Stimulated activated naive CD4-positive, alpha-beta T cell (primary cell): Measurements from ENCODE around the gene C4orf50.

Experiments
- DNase-seq, 6 experiments: peaks; one replicate each; lab custom pipeline; 2025; lab: John Stamatoyannopoulos, UW

C4orf50 gene

DNA sequence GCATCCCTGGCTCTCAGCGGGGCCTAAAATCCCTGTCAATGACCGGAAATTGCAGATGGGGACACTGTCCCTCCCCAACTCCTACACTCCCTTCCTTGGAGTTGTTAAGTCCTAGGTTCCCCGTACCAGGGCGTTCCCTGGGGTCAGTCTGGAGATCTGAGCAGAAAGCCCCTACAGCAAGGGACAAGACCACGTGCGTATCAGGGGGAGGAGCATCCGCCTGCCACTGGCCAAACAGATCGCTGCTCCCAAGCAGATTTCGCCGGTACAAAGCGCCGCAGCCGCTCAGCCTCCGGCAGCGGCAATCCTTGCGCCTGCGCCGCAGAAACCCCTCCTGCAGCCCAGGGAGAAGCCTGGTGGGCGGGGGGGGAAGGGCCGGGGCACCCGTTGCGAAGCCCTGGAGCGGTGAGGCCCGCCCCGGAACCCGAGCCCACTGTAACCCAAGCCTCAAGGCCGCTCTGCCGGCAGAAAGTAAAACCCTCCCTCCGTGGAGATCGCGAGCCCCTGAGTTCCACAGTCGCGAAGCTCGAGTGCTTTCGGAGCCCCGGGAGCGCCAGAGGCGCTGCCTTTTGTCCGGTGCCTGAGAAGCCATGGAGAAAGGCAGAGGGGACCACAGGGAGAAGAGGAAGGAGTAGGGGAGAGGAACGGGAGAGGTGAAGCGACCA lies 128.0 kb downstream of the C4orf50 start:
- no peak for DNase-seq

- DNase-seq: no peak
Observed at GRCh38 chr4:5889002-5889696, 129.1 kb downstream of the C4orf50 start.

DNA sequence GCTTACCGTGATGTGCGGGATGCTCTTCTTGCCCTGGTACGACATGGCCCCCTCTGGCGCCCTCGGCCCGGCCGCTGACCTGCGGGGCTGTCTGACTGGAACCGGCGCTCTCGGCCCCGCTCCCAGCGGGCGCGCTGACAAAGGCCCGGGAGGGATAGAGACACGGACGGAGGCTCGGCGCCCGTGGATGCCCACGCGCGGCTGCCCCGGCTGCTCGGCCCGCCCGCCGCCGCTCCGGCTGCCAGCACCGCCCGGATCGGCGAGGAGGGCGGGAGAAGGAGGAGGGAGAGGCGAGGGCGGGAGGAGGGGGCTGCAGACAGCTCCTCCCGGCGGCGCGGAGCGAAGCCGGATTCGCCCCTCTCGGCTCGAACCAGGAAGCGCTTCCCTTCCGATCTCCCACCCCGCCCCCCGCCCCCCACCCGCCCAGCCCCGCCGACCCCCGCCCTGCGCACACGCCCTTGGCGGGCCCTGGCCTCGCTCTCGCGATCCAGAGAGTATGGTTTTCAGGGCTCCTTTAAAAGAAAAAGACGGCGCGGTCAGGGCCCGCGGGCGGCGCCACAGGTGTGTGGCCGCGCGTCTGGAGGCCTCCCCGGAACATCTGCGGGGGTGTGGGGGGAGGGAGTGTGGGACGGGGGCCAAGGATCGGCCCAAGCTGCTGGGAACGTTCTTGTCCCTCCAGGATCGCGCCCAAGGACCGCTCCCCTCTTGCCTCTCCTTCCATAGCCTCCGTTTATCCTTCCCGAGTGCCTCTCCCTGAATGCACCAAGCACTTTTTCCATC lies 129.8 kb downstream of the C4orf50 start:
- no peak for DNase-seq

DNA sequence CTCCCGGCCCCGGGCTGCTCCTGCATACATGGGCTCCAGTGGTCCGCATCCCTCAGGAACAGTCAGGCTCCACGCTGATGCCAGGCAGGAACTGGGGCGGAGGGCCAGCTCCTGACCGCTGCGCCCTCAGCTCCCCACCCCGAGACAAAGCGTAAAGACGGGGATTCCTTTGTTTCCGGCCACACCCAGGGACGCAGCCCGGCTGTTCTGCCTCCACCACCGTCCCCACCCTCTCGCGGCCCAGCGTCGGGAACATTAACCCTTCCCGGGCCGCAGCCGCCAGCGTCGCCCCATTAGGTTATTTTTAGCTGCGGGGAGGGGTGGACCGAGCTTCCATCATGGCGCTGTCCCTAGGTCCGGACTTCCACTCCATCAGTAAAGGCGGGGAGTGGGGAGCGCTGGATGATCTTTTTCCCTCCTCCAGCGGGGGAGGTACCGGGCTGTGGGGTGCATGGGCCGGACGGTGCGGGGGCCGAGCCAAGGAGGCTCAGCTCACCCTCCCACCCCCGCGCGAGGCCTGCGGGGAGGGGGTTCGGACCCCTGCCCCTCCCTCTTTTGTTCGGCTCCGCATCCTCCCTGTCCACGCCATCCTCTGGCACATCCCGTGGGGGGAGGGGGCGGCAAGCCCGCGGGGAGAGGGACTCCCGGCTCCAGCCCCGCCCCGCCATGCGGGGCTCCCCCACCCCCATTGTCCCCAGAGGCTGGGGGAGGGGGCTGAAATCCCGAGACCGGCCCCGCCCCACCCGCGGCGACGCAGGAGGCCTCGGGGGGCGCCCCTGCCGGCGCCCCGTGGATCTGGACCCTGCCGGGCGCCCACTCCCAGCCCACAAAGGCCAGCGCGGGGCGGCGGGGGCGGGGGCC lies 130.6 kb downstream of the C4orf50 start:
- DNase-seq: no peak

DNA sequence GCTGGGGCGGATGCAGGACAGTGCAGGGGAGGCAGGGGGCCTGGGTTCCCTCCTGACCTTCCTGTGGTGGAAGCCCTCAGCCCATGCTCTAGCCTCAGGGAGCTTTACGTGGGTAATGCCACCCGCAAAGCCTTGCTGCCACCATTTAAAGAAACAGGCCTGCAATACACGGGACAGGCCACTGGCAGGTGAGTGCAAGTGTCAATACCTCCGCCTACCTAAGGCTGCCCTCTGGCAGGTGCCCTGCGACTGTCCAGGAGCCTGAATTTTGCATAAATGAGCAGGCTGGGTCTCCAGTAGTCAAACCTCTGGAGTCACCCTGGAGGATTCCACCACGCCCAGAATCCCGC lies 131.2 kb downstream of the C4orf50 start:
- no peak for DNase-seq

DNA sequence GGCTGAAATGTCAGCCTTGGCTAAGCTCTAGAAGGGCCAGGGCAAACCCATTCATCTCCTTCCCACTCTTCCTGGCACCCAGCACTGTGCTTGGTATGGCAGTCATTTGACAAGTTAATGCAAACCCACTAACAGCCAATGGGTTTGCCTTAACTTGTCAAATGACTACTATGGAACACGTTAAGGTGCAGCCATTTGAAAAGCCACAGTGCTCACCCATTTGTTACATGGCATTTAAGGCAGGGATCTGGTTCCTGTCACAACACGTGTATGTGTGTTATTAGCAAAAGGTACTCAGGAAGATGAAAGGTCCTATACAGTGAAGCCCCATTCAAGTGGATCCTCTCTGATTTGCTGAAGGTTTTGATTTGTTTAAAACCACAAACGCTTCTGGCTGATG lies 132.5 kb downstream of the C4orf50 start:
- no peak for DNase-seq

- DNase-seq: no peak
Observed at GRCh38 chr4:5884796-5885195, 133.4 kb downstream of the C4orf50 start.

GRCh38 chr4:5883916-5884315 lies 134.3 kb downstream of the C4orf50 start:
- no peak for DNase-seq

DNA sequence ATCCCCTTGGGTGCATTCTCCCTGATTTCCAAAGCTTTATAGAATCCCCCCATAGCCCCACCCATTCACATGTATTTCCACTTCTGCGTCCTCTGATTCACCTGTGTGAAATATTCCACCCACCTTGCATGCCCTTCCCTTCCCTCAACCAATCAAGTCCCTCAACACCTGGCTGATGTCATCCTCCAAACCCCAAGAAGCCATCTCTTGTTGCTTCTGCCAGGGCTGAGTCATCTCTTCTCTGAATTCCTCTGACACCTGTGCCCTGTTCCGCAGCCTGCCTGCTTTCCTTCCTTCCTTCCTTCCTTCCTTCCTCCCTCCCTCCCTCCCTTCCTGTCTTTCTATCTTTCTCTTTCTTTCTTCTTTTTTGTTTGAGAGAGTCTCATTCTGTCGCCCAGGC lies 135.3 kb downstream of the C4orf50 start:
- no peak for DNase-seq

GRCh38 chr4:5881340-5881739 lies 136.9 kb downstream of the C4orf50 start:
- DNase-seq: no peak

DNA sequence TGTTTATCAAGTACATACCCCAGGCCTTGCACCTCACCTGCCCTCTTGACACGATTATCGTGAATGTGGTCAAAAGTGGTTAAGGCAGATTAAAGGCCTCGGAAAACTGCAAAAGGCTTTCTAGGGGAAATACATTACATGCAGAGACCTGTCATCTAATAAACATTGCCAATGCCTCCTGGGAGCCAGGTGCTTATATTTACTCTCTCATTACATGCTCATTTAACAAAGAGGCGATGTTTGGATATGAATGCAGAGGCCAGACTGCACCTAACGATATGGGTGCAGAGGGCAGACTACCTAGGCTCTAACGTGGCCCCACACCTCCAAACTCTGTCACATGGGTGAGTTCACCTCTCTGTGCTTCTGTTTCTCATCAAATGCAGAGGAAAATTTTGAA lies 139.9 kb downstream of the C4orf50 start:
- no peak for DNase-seq

DNA sequence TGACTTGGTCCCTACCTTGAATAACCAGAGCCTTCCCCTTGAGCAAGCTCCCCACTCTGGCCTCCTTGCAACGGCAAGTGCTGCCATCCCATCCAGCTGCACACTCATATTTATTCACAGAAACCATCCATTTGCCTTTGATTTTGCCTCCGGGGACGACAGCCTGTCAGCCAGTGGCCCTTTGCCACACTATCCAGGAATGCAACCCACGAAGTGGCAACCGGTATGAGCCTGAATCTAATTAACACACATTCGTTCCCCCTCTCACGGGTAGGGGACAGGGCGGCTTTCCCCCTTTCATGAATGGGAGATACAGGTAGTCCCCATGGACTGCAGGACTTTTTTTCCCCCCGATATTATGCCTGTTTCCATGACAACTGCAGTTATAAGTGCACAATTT lies 140.8 kb downstream of the C4orf50 start:
- DNase-seq: no peak

DNA sequence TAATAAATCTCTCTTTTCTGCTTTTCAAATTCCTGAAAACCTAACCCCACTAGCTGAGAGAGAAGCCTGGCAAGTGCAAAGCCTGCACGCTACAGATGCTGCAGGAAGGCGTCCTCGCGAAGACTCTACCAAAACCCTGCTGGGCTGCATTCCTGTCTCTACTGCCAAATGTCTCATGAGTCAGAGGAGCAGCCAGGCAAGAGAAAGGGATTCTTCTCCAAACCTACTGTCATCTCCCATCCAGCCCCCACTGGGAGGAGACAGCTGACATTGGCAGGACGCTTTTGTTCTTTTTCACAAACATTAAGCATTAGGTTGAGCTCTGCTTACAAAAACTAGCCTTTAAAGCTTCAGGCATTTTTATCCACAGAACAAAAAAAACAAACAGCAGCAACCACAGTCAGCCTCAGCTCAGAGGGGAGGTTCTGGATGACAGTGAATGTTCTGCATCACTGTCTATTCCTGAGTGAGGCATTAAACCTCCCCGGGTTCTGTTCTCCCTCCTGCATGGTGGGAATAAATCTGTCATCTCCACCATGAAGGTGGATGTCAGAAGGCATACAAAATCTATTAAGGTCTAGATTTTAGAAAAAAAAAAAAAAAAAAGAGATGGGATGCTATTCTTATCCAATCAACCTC lies 143.3 kb downstream of the C4orf50 start:
- DNase-seq: no peak

- DNase-seq: no peak
Observed at GRCh38 chr4:5870701-5871100, 147.5 kb downstream of the C4orf50 start.

- no peak for DNase-seq
Observed at GRCh38 chr4:5869966-5870619, 148.1 kb downstream of the C4orf50 start.

DNA sequence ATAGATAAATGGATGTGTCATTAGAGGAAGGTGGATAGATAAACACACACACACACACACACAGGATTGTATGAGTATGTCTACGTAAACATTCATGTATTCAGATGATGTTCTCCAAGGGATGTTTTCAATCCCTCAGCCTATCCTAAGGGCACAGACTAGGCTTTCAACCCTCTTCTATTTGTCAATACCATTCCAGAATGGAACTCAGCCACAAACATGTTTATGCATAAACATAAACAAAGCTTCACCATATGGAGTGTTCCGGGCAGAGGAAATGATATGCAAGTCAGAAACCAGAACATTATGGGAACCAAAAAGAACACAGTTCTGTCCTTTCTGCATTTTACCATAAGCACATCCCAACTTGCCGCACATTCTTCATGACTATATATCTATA lies 150.4 kb downstream of the C4orf50 start:
- no peak for DNase-seq

DNA sequence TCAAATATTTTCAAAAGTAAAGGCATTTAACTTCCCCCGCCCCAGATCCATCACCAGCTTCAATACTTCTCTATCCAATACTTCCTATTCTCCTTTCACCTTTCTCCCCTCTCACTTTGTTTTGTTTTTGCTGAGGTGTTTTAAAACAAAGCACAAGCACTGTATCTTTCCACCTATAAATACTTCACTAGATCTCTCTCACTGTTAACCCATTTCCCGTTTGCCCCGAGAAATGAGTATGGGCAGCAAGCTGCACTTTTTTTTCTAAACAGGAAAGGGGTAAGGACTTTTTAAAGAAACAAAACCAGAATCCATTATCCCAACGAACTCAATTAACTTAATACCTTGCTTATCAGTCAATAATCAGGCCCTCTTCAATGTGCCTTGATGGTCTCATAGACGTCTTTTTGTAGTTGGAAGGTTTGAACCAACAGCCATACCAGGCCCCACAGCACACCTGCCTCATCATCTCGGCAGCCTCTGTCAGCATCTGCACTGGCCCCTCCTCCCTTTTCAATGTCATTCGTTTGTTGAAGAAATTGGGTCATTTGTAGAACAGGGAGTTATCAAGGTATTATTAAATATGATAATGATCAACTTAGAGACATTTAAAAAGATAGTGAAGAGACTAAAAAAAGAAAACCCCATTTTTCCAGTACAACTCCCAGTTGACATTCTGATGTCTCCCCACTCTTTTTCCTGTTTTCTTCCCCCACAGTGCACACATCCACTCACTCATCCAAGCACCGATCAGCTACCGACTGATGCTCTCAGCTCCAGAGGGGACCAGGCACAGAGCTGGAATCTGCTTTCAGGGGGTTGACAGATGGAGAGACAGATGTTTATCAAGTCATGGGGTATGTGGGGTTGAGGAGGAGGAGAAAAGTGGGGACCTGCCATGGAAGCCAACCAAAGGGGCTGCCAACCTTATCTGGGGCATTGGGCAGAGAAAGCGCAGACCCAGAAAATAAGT lies 151.1 kb downstream of the C4orf50 start:
- DNase-seq: no peak

GRCh38 chr4:5865896-5866599 lies 152.2 kb downstream of the C4orf50 start:
- no peak for DNase-seq

DNA sequence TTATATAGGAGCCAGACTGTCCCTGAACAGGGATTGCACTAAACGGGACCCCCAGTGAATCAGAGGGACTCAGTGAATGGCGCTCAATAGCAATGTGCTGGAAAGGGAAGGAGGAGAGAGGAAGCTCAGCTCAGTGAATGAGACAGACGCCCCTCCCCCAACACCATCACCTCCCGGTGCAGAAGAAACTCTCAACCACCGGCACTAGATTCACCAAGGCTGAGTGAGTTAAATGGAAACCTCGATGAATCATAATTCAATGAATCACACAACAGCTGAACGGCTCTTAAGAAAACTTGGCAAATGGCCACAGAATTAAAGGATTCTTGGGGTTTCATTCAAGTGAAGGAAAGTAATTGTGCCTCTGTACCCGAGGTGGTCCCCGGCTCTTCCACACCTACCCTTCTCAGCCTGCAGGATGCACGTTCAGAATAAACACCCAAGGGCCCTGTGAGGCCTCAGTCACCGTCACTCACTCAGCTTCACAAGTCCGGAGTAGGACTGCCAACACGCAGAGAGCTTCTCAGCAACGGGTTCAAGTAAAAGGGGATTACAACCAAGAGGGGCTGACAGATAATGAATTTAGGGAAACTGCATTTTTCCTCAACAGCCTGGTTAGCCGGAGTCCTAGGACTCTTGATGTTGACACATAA lies 154.6 kb downstream of the C4orf50 start:
- no peak for DNase-seq
